Measurements from ENCODE around the gene TOB1. TPM values are rescaled to one million over a fixed set of nuclear protein-coding genes. Genes with fewer than 3 reads are reported as not detected.
"Not testable (repeated sequence)": the region's sequence is repeated elsewhere in the genome, so short reads cannot be mapped to it uniquely, and the experiment has no call there.

The TOB1 gene
- total RNA-seq, 1 experiment from 2014 or later, result 19.3 TPM

GRCh38 chr17:50863221-50863843, 2.8 kb downstream of the TOB1 start:
- intact Hi-C loops (cut with micrococcal nuclease; ENCODE audit: unreplicated experiment), result no loop called here
- ChIA-PET CTCF (interaction anchor here (0.8 kb wide), 1 partner anchor 80 kb away, joined by 3 read pairs; no protein-coding TSS in a partner anchor), POLR2A (ENCODE audit: low non-redundant PET) (no interaction called here)
- no TSS peak for BruUV-seq (replicated peaks)
- no peak overlapping the region for H3K27ac ChIP-seq (ENCODE audit: low read depth, low read length, poor library complexity, severe bottlenecking)
- no peaks in the 10 kb centered on the region for H3K9me3 ChIP-seq (ENCODE audit: low read depth, low read length, poor library complexity, severe bottlenecking)
- peaks cover 24% of the 10 kb centered on the region for H3K36me3 ChIP-seq (ENCODE audit: insufficient read depth, low read length, poor library complexity, severe bottlenecking)
- no peak overlapping the region for H3K4me3 ChIP-seq (ENCODE audit: low read depth, low read length, poor library complexity, severe bottlenecking)
- no peaks in the 10 kb centered on the region for H3K27me3 ChIP-seq (replicated peaks; ENCODE audit: insufficient read depth, low read depth, low read length, poor library complexity)
- H3K4me1 ChIP-seq (ENCODE audit: insufficient read depth, low read length, poor library complexity, severe bottlenecking), result peaks cover 6% of the 10 kb centered on the region
- peak; percentile 57 for TF ChIP-seq CTCF (conservative IDR thresholded peaks at IDR 0.05; ENCODE audit: low read depth, low read length)
- no peak for TF ChIP-seq EZH2 (IDR thresholded peaks at IDR 0.05; ENCODE audit: borderline replicate concordance, low read depth, low read length, poor library complexity, severe bottlenecking)
- peak; percentile 16 for DNase-seq (ENCODE audit: low spot score)

GRCh38 chr17:50861822-50862528, 4.2 kb downstream of the TOB1 start:
- H3K4me1 ChIP-seq (ENCODE audit: insufficient read depth, low read length, poor library complexity, severe bottlenecking), result peaks cover 6% of the 10 kb centered on the region
- TF ChIP-seq CTCF (conservative IDR thresholded peaks at IDR 0.05; ENCODE audit: low read depth, low read length) (no peak), EZH2 (IDR thresholded peaks at IDR 0.05; ENCODE audit: borderline replicate concordance, low read depth, low read length, poor library complexity, severe bottlenecking) (no peak)
- ChIA-PET CTCF (interaction anchor here (0.6 kb wide), 1 partner anchor 18 kb away, joined by 3 read pairs; no protein-coding TSS in a partner anchor), POLR2A (ENCODE audit: low non-redundant PET) (no interaction called here)
- no peaks in the 10 kb centered on the region for H3K9me3 ChIP-seq (ENCODE audit: low read depth, low read length, poor library complexity, severe bottlenecking)
- no peak for DNase-seq (ENCODE audit: low spot score)
- BruUV-seq (replicated peaks), result no TSS peak
- intact Hi-C loops (cut with micrococcal nuclease; ENCODE audit: unreplicated experiment), result no loop called here
- H3K27ac ChIP-seq (ENCODE audit: low read depth, low read length, poor library complexity, severe bottlenecking), result no peak overlapping the region
- peaks cover 24% of the 10 kb centered on the region for H3K36me3 ChIP-seq (ENCODE audit: insufficient read depth, low read length, poor library complexity, severe bottlenecking)
- no peaks in the 10 kb centered on the region for H3K27me3 ChIP-seq (replicated peaks; ENCODE audit: insufficient read depth, low read depth, low read length, poor library complexity)
- no peak overlapping the region for H3K4me3 ChIP-seq (ENCODE audit: low read depth, low read length, poor library complexity, severe bottlenecking)

GRCh38 chr17:50861334-50861676, 4.8 kb downstream of the TOB1 start:
- POLR2A ChIA-PET (ENCODE audit: low non-redundant PET), result no interaction called here
- H3K4me1 ChIP-seq (ENCODE audit: insufficient read depth, low read length, poor library complexity, severe bottlenecking), result peaks cover 6% of the 10 kb centered on the region
- peaks cover 24% of the 10 kb centered on the region for H3K36me3 ChIP-seq (ENCODE audit: insufficient read depth, low read length, poor library complexity, severe bottlenecking)
- no peak for DNase-seq (ENCODE audit: low spot score)
- H3K27ac ChIP-seq (ENCODE audit: low read depth, low read length, poor library complexity, severe bottlenecking), result no peak overlapping the region
- intact Hi-C loops (cut with micrococcal nuclease; ENCODE audit: unreplicated experiment), result no loop called here
- H3K9me3 ChIP-seq (ENCODE audit: low read depth, low read length, poor library complexity, severe bottlenecking), result no peaks in the 10 kb centered on the region
- no peaks in the 10 kb centered on the region for H3K27me3 ChIP-seq (replicated peaks; ENCODE audit: insufficient read depth, low read depth, low read length, poor library complexity)
- TF ChIP-seq EZH2 (IDR thresholded peaks at IDR 0.05; ENCODE audit: borderline replicate concordance, low read depth, low read length, poor library complexity, severe bottlenecking), result no peak
- TF ChIP-seq CTCF (conservative IDR thresholded peaks at IDR 0.05; ENCODE audit: low read depth, low read length), result no peak
- CTCF ChIA-PET, result interaction anchor here (0.6 to 1.0 kb wide), 2 partner anchors 9 to 70 kb away, joined by 3 to 9 read pairs; no protein-coding TSS in a partner anchor
- no TSS peak for BruUV-seq (replicated peaks)
- no peak overlapping the region for H3K4me3 ChIP-seq (ENCODE audit: low read depth, low read length, poor library complexity, severe bottlenecking)

- H3K4me1 ChIP-seq (ENCODE audit: insufficient read depth, low read length, poor library complexity, severe bottlenecking); H3K4me3 ChIP-seq (ENCODE audit: low read depth, low read length, poor library complexity, severe bottlenecking); H3K9me3 ChIP-seq (ENCODE audit: low read depth, low read length, poor library complexity, severe bottlenecking); CTCF ChIA-PET; POLR2A ChIA-PET (ENCODE audit: low non-redundant PET); DNase-seq (ENCODE audit: low spot score); H3K27ac ChIP-seq (ENCODE audit: low read depth, low read length, poor library complexity, severe bottlenecking); H3K27me3 ChIP-seq (replicated peaks; ENCODE audit: insufficient read depth, low read depth, low read length, poor library complexity); BruUV-seq (replicated peaks): not testable (repeated sequence)
- intact Hi-C loops (cut with micrococcal nuclease; ENCODE audit: unreplicated experiment), result loop anchor here (10.0 kb wide), 1 partner anchor 195 kb away; no protein-coding TSS in a partner anchor
- H3K36me3 ChIP-seq (ENCODE audit: insufficient read depth, low read length, poor library complexity, severe bottlenecking), result peaks cover 24% of the 10 kb centered on the region
Observed at GRCh38 chr17:50859727-50860126, 6.4 kb downstream of the TOB1 start.

All from A673 (cell line).